NT2/D1 (cell line): ENCODE data around the gene NOM1.
"Not testable (repeated sequence)": the region's sequence is repeated elsewhere in the genome, so short reads cannot be mapped to it uniquely, and the experiment has no call there.

Experiments
- DNase-seq: peaks from one replicate; pipeline ENCODE4 v3.0.0-alpha.2; 2011; ENCODE audit warnings: low read depth, low spot score
- H3K27me3 ChIP-seq: 2 replicates; pipeline ENCODE4 v1.6.0; 2011; ENCODE audit warnings: mild to moderate bottlenecking; ENCODE audit not compliant: insufficient read length, insufficient read depth
- H3K36me3 ChIP-seq: 2 replicates; pipeline ENCODE4 v1.6.1; 2011; ENCODE audit warnings: mild to moderate bottlenecking, low read length, mixed read lengths; ENCODE audit not compliant: insufficient read depth, insufficient read length
- H3K4me1 ChIP-seq: 2 replicates; pipeline ENCODE4 v1.5.1; 2011; ENCODE audit not compliant: insufficient read depth, insufficient read length
- H3K4me3 ChIP-seq: 2 replicates; pipeline ENCODE4 v1.5.1; 2011; ENCODE audit warnings: low read depth; ENCODE audit not compliant: insufficient read length
- H3K9ac ChIP-seq: 2 replicates; pipeline ENCODE4 v1.6.0; 2011; ENCODE audit warnings: low read depth; ENCODE audit not compliant: insufficient read length
- H3K9me3 ChIP-seq: 2 replicates; pipeline ENCODE4 v1.5.1; 2011; ENCODE audit warnings: mild to moderate bottlenecking, low read length; ENCODE audit not compliant: insufficient read depth
- SUZ12 ChIP-seq: IDR thresholded peaks from 2 replicates; pipeline ENCODE4 v1.6.1; 2011; ENCODE audit not compliant: insufficient read length, insufficient read depth; ENCODE audit errors: extremely low read depth
- YY1 ChIP-seq: IDR thresholded peaks from 2 replicates; pipeline ENCODE4 v1.6.1; 2011; ENCODE audit not compliant: insufficient read length, insufficient read depth
- ZNF274 ChIP-seq: IDR thresholded peaks from 2 replicates; pipeline ENCODE4 v1.6.1; 2011; ENCODE audit warnings: mild to moderate bottlenecking, low read depth, low read length

The NOM1 gene, protein sequence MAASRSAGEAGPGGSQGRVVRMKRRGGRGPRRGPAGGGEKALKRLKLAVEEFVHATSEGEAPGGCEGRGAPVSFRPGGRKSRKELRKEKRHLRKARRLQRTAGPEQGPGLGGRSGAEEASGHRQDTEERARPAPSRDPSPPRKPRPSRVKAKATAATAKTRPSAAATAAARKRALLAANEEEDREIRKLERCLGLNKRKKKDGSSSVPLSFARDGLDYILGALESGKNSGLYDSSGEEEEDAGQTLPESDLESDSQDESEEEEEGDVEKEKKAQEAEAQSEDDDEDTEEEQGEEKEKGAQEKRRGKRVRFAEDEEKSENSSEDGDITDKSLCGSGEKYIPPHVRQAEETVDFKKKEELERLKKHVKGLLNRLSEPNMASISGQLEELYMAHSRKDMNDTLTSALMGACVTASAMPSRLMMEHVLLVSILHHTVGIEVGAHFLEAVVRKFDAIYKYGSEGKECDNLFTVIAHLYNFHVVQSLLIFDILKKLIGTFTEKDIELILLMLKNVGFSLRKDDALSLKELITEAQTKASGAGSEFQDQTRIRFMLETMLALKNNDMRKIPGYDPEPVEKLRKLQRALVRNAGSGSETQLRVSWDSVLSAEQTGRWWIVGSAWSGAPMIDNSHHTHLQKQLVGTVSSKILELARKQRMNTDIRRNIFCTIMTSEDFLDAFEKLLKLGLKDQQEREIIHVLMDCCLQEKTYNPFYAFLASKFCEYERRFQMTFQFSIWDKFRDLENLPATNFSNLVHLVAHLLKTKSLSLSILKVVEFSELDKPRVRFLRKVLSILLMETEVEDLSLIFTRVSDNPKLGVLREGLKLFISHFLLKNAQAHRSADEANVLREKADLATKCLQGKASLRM

GRCh38 chr7:156949541-156950380 is at the start of gene NOM1:
Gene NOM1 (plus strand): TSS chr7:156949712. CDS start chr7:156949738, 26 bp downstream.
- Histone ChIP-seq H3K9ac (peak within 1 kb of the TSS; percentile 99), H3K9me3 (no peaks in the 10 kb centered on the region), H3K27me3 (no peaks in the 10 kb centered on the region), H3K36me3 (peaks cover 38% of the 10 kb centered on the region), H3K4me3 (peak within 1 kb of the TSS; percentile 87), H3K4me1 (peaks cover 2% of the 10 kb centered on the region)
- DNase-seq, result peak; percentile 76
- peak; percentile 82 for TF ChIP-seq YY1
- TF ChIP-seq SUZ12, result no peak

DNA sequence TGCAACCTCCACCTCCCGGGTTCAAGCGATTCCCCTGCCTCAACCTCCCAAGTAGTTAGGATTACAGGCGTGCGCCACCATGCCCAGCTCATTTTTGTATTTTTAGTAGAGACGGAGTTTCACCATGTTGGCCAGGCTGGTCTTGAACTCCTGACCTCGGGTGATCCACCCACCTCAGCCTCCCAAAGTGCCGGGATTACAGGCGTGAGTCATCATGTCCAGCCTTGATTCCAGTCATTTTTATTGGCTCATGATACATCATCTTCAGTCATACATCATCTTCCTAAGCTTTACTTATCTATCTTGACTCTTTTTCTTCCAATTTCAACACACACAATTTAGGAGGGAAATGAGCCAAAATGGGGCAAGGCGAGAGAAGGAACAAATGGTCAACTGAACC is 49.4 kb upstream of the NOM1 start:
- not testable (repeated sequence) for H3K9me3 ChIP-seq, H3K4me1 ChIP-seq, DNase-seq, H3K4me3 ChIP-seq, H3K27me3 ChIP-seq, H3K9ac ChIP-seq, H3K36me3 ChIP-seq

DNA sequence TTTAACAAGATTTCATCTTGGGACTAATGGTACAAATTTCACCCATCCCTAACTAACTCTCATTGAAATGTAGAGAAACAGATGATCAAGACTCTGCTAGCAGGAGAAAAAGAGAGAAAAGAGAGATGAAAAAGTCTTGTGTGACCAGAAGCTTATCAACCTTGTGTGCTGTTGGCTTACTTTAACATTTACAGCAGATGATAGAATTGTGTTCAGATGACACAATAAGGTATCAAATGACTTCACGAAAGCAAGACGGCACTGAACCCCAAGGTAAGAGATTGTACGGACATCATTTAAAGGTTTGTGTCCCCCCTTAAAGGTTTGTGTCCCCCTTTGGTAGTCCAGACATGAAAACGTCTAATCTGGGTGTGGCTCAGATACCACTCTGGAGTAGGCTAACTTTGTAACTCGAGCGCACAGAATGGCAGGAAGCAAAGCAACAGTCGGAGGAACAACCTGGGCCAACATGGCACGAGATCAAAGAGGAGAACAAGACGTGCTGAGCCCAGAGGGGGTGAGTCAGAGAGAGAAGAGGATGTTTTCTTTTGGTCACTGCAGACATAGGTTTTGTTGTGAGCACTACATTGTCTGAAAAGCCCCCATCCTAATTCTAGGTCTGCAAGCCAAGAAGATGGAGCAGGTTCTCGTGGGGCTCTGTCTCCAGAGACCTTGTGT is 46.1 kb upstream of the NOM1 start:
- no peaks in the 10 kb centered on the region for H3K9me3 ChIP-seq
- no peaks in the 10 kb centered on the region for H3K36me3 ChIP-seq
- H3K27me3 ChIP-seq, result no peaks in the 10 kb centered on the region
- no peak for TF ChIP-seq SUZ12
- no peak for TF ChIP-seq YY1
- no peak for TF ChIP-seq ZNF274
- DNase-seq, result no peak
- H3K4me1 ChIP-seq, result no peaks in the 10 kb centered on the region
- H3K9ac ChIP-seq, result no peak overlapping the region
- no peak overlapping the region for H3K4me3 ChIP-seq

GRCh38 chr7:156906200-156906649 is 43.3 kb upstream of the NOM1 start:
- TF ChIP-seq SUZ12 (no peak), ZNF274 (no peak), YY1 (no peak)
- H3K9me3 ChIP-seq, result no peaks in the 10 kb centered on the region
- H3K9ac ChIP-seq, result no peak overlapping the region
- DNase-seq, result no peak
- no peak overlapping the region for H3K4me3 ChIP-seq
- no peaks in the 10 kb centered on the region for H3K4me1 ChIP-seq
- H3K36me3 ChIP-seq, result no peaks in the 10 kb centered on the region
- H3K27me3 ChIP-seq, result no peaks in the 10 kb centered on the region

GRCh38 chr7:156907656-156908055 is 41.9 kb upstream of the NOM1 start:
- DNase-seq, result no peak

DNA sequence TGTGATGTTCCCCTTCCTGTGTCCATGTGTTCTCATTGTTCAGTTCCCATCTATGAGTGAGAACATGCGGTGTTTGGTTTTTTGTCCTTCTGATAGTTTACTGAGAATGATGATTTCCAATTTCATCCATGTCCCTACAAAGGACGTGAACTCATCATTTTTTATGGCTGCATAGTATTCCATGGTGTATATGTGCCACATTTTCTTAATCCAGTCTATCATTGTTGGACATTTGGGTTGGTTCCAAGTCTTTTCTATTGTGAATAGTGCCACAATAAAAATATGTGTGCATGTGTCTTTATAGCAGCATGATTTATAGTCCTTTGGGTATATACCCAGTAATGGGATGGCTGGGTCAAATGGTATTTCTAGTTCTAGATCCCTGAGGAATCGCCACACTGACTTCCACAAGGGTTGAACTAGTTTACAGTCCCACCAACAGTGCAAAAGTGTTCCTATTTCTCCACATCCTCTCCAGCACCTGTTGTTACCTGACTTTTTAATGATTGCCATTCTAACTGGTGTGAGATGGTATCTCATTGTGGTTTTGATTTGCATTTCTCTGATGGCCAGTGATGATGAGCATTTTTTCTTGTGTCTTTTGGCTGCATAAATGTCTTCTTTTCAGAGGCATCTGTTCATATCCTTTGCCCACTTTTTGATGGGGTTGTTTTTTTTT is 39.8 kb upstream of the NOM1 start:
- not testable (repeated sequence) for H3K4me3 ChIP-seq, H3K36me3 ChIP-seq, H3K4me1 ChIP-seq, H3K9ac ChIP-seq, H3K27me3 ChIP-seq, DNase-seq, H3K9me3 ChIP-seq

More at GRCh38 chr7:156907656-156908055, 41.9 kb upstream of the NOM1 start:
- Histone ChIP-seq H3K4me1 (no peaks in the 10 kb centered on the region), H3K9me3 (no peaks in the 10 kb centered on the region), H3K9ac (no peak overlapping the region), H3K27me3 (no peaks in the 10 kb centered on the region), H3K36me3 (no peaks in the 10 kb centered on the region), H3K4me3 (no peak overlapping the region)
- TF ChIP-seq ZNF274 (no peak), SUZ12 (no peak), YY1 (no peak)
